K562 (cell line): ENCODE results near the gene OR4D2. TPM values are rescaled to one million over a fixed set of nuclear protein-coding genes. Genes with fewer than 3 reads are reported as not detected.
A peak's percentile ranks its signal among the peaks of the same experiment; 100 is the strongest.

ENCODE experiments used
- ATF7 ChIP-seq: fragments of 450-650 bp; IDR thresholded peaks from 2 replicates; pipeline ENCODE4 v1.7.1; 2014; ENCODE audit warnings: mild to moderate bottlenecking, moderate library complexity
- CBX8 ChIP-seq: fragments of 200-600 bp; sonication (generic); IDR thresholded peaks from 2 replicates; pipeline ENCODE4 v1.6.1; 2012; ENCODE audit warnings: borderline replicate concordance, mixed run types, low read depth, mild to moderate bottlenecking, moderate library complexity, mixed read lengths, low read length, control low read depth, inconsistent platforms; ENCODE audit not compliant: poor library complexity, severe bottlenecking; ENCODE audit errors: extremely low read depth
- CREBBP ChIP-seq: IDR thresholded peaks from one replicate; pipeline ENCODE4 v1.6.1; 2012; ENCODE audit warnings: low read depth, mild to moderate bottlenecking, control low read depth, inconsistent platforms, low read length
- CREM ChIP-seq: IDR thresholded peaks from 2 replicates; pipeline ENCODE4 v1.6.1; 2014; ENCODE audit warnings: antibody characterized with exemption, low read depth
- DNMT1 ChIP-seq: fragments of 450-650 bp; IDR thresholded peaks from 2 replicates; pipeline ENCODE4 v1.6.1; 2016; ENCODE audit warnings: antibody characterized with exemption, mild to moderate bottlenecking
- EP300 ChIP-seq: IDR thresholded peaks from 2 replicates; pipeline ENCODE4 v1.6.1; 2012; ENCODE audit warnings: low read length, improper control_type of control experiment
- ERF ChIP-seq: fragments of 450-650 bp; formaldehyde crosslinking; IDR thresholded peaks from 2 replicates; pipeline ENCODE4 v1.4.0; 2020; ENCODE audit warnings: mild to moderate bottlenecking, mixed read lengths
- ETS2 ChIP-seq: IDR thresholded peaks from 2 replicates; pipeline ENCODE4 v1.6.1; 2016; ENCODE audit warnings: borderline replicate concordance, missing genetic modification characterization, mild to moderate bottlenecking, moderate library complexity, missing compliant biosample characterization; ENCODE audit not compliant: poor library complexity, severe bottlenecking
- ETV5 ChIP-seq: sonication (generic); formaldehyde crosslinking; IDR thresholded peaks from 2 replicates; pipeline ENCODE4 v1.4.0; 2020; ENCODE audit warnings: low read depth, mild to moderate bottlenecking, missing genetic modification reagents
- GTF2B ChIP-seq: IDR thresholded peaks from 2 replicates; pipeline ENCODE4 v1.6.1; 2011; ENCODE audit not compliant: insufficient read length; ENCODE audit errors: extremely low read depth
- MIER1 ChIP-seq: fragments of 450-650 bp; IDR thresholded peaks from 2 replicates; pipeline ENCODE4 v1.6.1; 2016; ENCODE audit warnings: antibody characterized with exemption, mild to moderate bottlenecking, low read depth
- PHB ChIP-seq: fragments of 250-450 bp; sonication (Bioruptor Pico); IDR thresholded peaks from 2 replicates; pipeline ENCODE4 v1.5.0; 2021
- PRMT5 ChIP-seq: sonication (generic); formaldehyde crosslinking; IDR thresholded peaks from 2 replicates; pipeline ENCODE4 v1.5.0; 2020; ENCODE audit warnings: missing genetic modification reagents
- SMAD2 ChIP-seq: fragments of 150-350 bp; IDR thresholded peaks from 2 replicates; pipeline ENCODE4 v1.6.1; 2014; ENCODE audit warnings: low read depth, mild to moderate bottlenecking, low read length
- TAL1 ChIP-seq: fragments of 450-650 bp; IDR thresholded peaks from 2 replicates; pipeline ENCODE4 v1.6.1; 2016; ENCODE audit warnings: mild to moderate bottlenecking
- polyA plus RNA-seq, 8 experiments: library from polyadenylated mRNA; depleted of rRNA in 4 of 8; stranded (reverse) in 5 of 8; unstranded in 3 of 8; fragments of >200 nt; fragmentation: Nextera tagmentation in 2 of 8; fragmentation: Illumina TruSeq in 1 of 8; extraction: Ambion mirVana in 2 of 8; extraction: Trizol in 1 of 8; gene quantifications; 2 replicates each; pipeline versions ENCODE4 v1.2.1 to v1.2.3, GENCODE V29; 2011 to 2014; ENCODE audit warnings: inconsistent platforms in 1 of 8, missing spikeins in 1 of 8
- total RNA-seq, 7 experiments: library from RNA; depleted of rRNA in 6 of 7; stranded (reverse); fragments of >200 nt in 6 of 7; fragmentation: Illumina TruSeq in 2 of 7; extraction: Trizol in 2 of 7; gene quantifications; 2 replicates each; pipeline versions ENCODE4 v1.2.1 to v1.2.3, GENCODE V29; 2011 to 2021; ENCODE audit warnings: low replicate concordance in 1 of 7
- TF ChIP-seq, protein P1 (sequence below): fragments of 200-600 bp; sonication (generic); IDR thresholded peaks from one replicate; pipeline ENCODE4 v1.6.1; 2012; ENCODE audit warnings: mild to moderate bottlenecking, low read depth, low read length, inconsistent platforms
- TF ChIP-seq, protein P2 (sequence below): sonication (generic); formaldehyde crosslinking; IDR thresholded peaks from 2 replicates; pipeline ENCODE4 v1.8.0; 2022; ENCODE audit warnings: mild to moderate bottlenecking, missing genetic modification reagents

Gene OR4D2
- total and polyA plus RNA-seq, 9 of the 15 experiments (the other 6 are each of a cell fraction or from before 2014, with no cell fraction given), result not detected

GRCh38 chr17:58120195-58120822, 46.5 kb upstream of the OR4D2 start (continued):
- TF ChIP-seq, protein P1, sequence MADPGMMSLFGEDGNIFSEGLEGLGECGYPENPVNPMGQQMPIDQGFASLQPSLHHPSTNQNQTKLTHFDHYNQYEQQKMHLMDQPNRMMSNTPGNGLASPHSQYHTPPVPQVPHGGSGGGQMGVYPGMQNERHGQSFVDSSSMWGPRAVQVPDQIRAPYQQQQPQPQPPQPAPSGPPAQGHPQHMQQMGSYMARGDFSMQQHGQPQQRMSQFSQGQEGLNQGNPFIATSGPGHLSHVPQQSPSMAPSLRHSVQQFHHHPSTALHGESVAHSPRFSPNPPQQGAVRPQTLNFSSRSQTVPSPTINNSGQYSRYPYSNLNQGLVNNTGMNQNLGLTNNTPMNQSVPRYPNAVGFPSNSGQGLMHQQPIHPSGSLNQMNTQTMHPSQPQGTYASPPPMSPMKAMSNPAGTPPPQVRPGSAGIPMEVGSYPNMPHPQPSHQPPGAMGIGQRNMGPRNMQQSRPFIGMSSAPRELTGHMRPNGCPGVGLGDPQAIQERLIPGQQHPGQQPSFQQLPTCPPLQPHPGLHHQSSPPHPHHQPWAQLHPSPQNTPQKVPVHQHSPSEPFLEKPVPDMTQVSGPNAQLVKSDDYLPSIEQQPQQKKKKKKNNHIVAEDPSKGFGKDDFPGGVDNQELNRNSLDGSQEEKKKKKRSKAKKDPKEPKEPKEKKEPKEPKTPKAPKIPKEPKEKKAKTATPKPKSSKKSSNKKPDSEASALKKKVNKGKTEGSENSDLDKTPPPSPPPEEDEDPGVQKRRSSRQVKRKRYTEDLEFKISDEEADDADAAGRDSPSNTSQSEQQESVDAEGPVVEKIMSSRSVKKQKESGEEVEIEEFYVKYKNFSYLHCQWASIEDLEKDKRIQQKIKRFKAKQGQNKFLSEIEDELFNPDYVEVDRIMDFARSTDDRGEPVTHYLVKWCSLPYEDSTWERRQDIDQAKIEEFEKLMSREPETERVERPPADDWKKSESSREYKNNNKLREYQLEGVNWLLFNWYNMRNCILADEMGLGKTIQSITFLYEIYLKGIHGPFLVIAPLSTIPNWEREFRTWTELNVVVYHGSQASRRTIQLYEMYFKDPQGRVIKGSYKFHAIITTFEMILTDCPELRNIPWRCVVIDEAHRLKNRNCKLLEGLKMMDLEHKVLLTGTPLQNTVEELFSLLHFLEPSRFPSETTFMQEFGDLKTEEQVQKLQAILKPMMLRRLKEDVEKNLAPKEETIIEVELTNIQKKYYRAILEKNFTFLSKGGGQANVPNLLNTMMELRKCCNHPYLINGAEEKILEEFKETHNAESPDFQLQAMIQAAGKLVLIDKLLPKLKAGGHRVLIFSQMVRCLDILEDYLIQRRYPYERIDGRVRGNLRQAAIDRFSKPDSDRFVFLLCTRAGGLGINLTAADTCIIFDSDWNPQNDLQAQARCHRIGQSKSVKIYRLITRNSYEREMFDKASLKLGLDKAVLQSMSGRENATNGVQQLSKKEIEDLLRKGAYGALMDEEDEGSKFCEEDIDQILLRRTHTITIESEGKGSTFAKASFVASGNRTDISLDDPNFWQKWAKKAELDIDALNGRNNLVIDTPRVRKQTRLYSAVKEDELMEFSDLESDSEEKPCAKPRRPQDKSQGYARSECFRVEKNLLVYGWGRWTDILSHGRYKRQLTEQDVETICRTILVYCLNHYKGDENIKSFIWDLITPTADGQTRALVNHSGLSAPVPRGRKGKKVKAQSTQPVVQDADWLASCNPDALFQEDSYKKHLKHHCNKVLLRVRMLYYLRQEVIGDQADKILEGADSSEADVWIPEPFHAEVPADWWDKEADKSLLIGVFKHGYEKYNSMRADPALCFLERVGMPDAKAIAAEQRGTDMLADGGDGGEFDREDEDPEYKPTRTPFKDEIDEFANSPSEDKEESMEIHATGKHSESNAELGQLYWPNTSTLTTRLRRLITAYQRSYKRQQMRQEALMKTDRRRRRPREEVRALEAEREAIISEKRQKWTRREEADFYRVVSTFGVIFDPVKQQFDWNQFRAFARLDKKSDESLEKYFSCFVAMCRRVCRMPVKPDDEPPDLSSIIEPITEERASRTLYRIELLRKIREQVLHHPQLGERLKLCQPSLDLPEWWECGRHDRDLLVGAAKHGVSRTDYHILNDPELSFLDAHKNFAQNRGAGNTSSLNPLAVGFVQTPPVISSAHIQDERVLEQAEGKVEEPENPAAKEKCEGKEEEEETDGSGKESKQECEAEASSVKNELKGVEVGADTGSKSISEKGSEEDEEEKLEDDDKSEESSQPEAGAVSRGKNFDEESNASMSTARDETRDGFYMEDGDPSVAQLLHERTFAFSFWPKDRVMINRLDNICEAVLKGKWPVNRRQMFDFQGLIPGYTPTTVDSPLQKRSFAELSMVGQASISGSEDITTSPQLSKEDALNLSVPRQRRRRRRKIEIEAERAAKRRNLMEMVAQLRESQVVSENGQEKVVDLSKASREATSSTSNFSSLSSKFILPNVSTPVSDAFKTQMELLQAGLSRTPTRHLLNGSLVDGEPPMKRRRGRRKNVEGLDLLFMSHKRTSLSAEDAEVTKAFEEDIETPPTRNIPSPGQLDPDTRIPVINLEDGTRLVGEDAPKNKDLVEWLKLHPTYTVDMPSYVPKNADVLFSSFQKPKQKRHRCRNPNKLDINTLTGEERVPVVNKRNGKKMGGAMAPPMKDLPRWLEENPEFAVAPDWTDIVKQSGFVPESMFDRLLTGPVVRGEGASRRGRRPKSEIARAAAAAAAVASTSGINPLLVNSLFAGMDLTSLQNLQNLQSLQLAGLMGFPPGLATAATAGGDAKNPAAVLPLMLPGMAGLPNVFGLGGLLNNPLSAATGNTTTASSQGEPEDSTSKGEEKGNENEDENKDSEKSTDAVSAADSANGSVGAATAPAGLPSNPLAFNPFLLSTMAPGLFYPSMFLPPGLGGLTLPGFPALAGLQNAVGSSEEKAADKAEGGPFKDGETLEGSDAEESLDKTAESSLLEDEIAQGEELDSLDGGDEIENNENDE, result no peak
- TF ChIP-seq CREM (peak; percentile 37; the same call in 1 of the 2 replicates), PHB (CRISPR knock-in tag) (no peak), CBX8 (no peak), CREBBP (no peak), TAL1 (no peak), ATF7 (no peak), EP300 (no peak), MIER1 (peak; percentile 97), ERF (CRISPR knock-in tag) (no peak), SMAD2 (no peak), ETS2 (tag) (no peak), DNMT1 (no peak), GTF2B (no peak), PRMT5 (CRISPR knock-in tag) (peak; percentile 81; the same call in 1 of the 2 replicates), ETV5 (no peak)
- TF ChIP-seq, protein P2, sequence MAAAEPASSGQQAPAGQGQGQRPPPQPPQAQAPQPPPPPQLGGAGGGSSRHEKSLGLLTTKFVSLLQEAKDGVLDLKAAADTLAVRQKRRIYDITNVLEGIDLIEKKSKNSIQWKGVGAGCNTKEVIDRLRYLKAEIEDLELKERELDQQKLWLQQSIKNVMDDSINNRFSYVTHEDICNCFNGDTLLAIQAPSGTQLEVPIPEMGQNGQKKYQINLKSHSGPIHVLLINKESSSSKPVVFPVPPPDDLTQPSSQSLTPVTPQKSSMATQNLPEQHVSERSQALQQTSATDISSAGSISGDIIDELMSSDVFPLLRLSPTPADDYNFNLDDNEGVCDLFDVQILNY (CRISPR knock-in tag), result no peak
